ENCODE results near the gene SYCE3.

SYCE3 gene

GRCh38 chr22:50581950-50582492, 19.3 kb upstream of the SYCE3 start:
- Histone ChIP-seq H3K4me1 (ENCODE audit: control insufficient read depth, insufficient read depth, low read length, unreplicated experiment) (peaks cover 7% of the 10 kb centered on the region), H3K36me3 (ENCODE audit: insufficient read depth, low read length) (no peaks in the 10 kb centered on the region), H3K79me2 (ENCODE audit: control insufficient read depth, insufficient read depth, low read length, unreplicated experiment) (peaks cover 5% of the 10 kb centered on the region), H3K4me3 (ENCODE audit: low read depth, low read length) (peak overlapping the region; percentile 96), H2AFZ (ENCODE audit: low read length, unreplicated experiment) (peak overlapping the region; percentile 75), H3K27ac (ENCODE audit: low read depth, low read length) (peak overlapping the region; percentile 87; the same call in 1 of the 2 replicates), H3K27me3 (ENCODE audit: insufficient read depth, low read length) (no peaks in the 10 kb centered on the region)

GRCh38 chr22:50581031-50581949, 18.6 kb upstream of the SYCE3 start:
- Histone ChIP-seq H3K36me3 (ENCODE audit: insufficient read depth, low read length) (no peaks in the 10 kb centered on the region), H3K27ac (ENCODE audit: low read depth, low read length) (no peak overlapping the region), H2AFZ (ENCODE audit: low read length, unreplicated experiment) (no peak overlapping the region), H3K4me1 (ENCODE audit: control insufficient read depth, insufficient read depth, low read length, unreplicated experiment) (peaks cover 7% of the 10 kb centered on the region), H3K79me2 (ENCODE audit: control insufficient read depth, insufficient read depth, low read length, unreplicated experiment) (peaks cover 5% of the 10 kb centered on the region), H3K4me3 (ENCODE audit: low read depth, low read length) (peak overlapping the region; percentile 96), H3K27me3 (ENCODE audit: insufficient read depth, low read length) (no peaks in the 10 kb centered on the region)

GRCh38 chr22:50579752-50580151, 17.0 kb upstream of the SYCE3 start:
- Histone ChIP-seq H3K27ac (ENCODE audit: low read depth, low read length) (no peak overlapping the region), H3K4me3 (ENCODE audit: low read depth, low read length) (no peak overlapping the region), H3K27me3 (ENCODE audit: insufficient read depth, low read length) (no peaks in the 10 kb centered on the region), H3K4me1 (ENCODE audit: control insufficient read depth, insufficient read depth, low read length, unreplicated experiment) (peaks cover 7% of the 10 kb centered on the region), H2AFZ (ENCODE audit: low read length, unreplicated experiment) (no peak overlapping the region), H3K36me3 (ENCODE audit: insufficient read depth, low read length) (no peaks in the 10 kb centered on the region), H3K79me2 (ENCODE audit: control insufficient read depth, insufficient read depth, low read length, unreplicated experiment) (peaks cover 5% of the 10 kb centered on the region)

GRCh38 chr22:50578776-50579310, 16.1 kb upstream of the SYCE3 start:
- no peaks in the 10 kb centered on the region for H3K27me3 ChIP-seq (ENCODE audit: insufficient read depth, low read length)
- no peak overlapping the region for H2AFZ ChIP-seq (ENCODE audit: low read length, unreplicated experiment)
- peaks cover 5% of the 10 kb centered on the region for H3K79me2 ChIP-seq (ENCODE audit: control insufficient read depth, insufficient read depth, low read length, unreplicated experiment)
- H3K36me3 ChIP-seq (ENCODE audit: insufficient read depth, low read length), result no peaks in the 10 kb centered on the region
- H3K4me3 ChIP-seq (ENCODE audit: low read depth, low read length), result no peak overlapping the region
- H3K27ac ChIP-seq (ENCODE audit: low read depth, low read length), result no peak overlapping the region
- peaks cover 7% of the 10 kb centered on the region for H3K4me1 ChIP-seq (ENCODE audit: control insufficient read depth, insufficient read depth, low read length, unreplicated experiment)

- Histone ChIP-seq H2AFZ (ENCODE audit: low read length, unreplicated experiment) (no peak within 1 kb of the TSS), H3K27ac (ENCODE audit: low read depth, low read length) (no peak within 1 kb of the TSS), H3K4me3 (ENCODE audit: low read depth, low read length) (no peak within 1 kb of the TSS), H3K36me3 (ENCODE audit: insufficient read depth, low read length) (no peaks in the 10 kb centered on the region), H3K79me2 (ENCODE audit: control insufficient read depth, insufficient read depth, low read length, unreplicated experiment) (no peaks in the 10 kb centered on the region), H3K4me1 (ENCODE audit: control insufficient read depth, insufficient read depth, low read length, unreplicated experiment) (peaks cover 5% of the 10 kb centered on the region), H3K27me3 (ENCODE audit: insufficient read depth, low read length) (no peaks in the 10 kb centered on the region)
Observed at GRCh38 chr22:50577987-50578775, 15.5 kb upstream of the SYCE3 start, which contains the start of gene CPT1B. CPT1B (minus strand) TSS chr22:50578427; CDS start chr22:50577915, 512 bp downstream.

- no peaks in the 10 kb centered on the region for H3K36me3 ChIP-seq (ENCODE audit: insufficient read depth, low read length)
- H2AFZ ChIP-seq (ENCODE audit: low read length, unreplicated experiment), result no peak overlapping the region
- H3K27ac ChIP-seq (ENCODE audit: low read depth, low read length), result no peak overlapping the region
Observed at GRCh38 chr22:50577697-50577986, 14.9 kb upstream of the SYCE3 start.

GRCh38 chr22:50576806-50577696, 14.3 kb upstream of the SYCE3 start:
- H3K4me1 ChIP-seq (ENCODE audit: control insufficient read depth, insufficient read depth, low read length, unreplicated experiment), result peaks cover 5% of the 10 kb centered on the region
- H3K36me3 ChIP-seq (ENCODE audit: insufficient read depth, low read length), result no peaks in the 10 kb centered on the region
- no peaks in the 10 kb centered on the region for H3K27me3 ChIP-seq (ENCODE audit: insufficient read depth, low read length)
- no peak overlapping the region for H2AFZ ChIP-seq (ENCODE audit: low read length, unreplicated experiment)
- H3K4me3 ChIP-seq (ENCODE audit: low read depth, low read length), result no peak overlapping the region
- H3K27ac ChIP-seq (ENCODE audit: low read depth, low read length), result no peak overlapping the region
- H3K79me2 ChIP-seq (ENCODE audit: control insufficient read depth, insufficient read depth, low read length, unreplicated experiment), result no peaks in the 10 kb centered on the region

More at GRCh38 chr22:50577697-50577986, 14.9 kb upstream of the SYCE3 start:
- no peaks in the 10 kb centered on the region for H3K79me2 ChIP-seq (ENCODE audit: control insufficient read depth, insufficient read depth, low read length, unreplicated experiment)
- peaks cover 5% of the 10 kb centered on the region for H3K4me1 ChIP-seq (ENCODE audit: control insufficient read depth, insufficient read depth, low read length, unreplicated experiment)
- H3K4me3 ChIP-seq (ENCODE audit: low read depth, low read length), result no peak overlapping the region
- H3K27me3 ChIP-seq (ENCODE audit: insufficient read depth, low read length), result no peaks in the 10 kb centered on the region

- H2AFZ ChIP-seq (ENCODE audit: low read length, unreplicated experiment), result no peak overlapping the region
- H3K79me2 ChIP-seq (ENCODE audit: control insufficient read depth, insufficient read depth, low read length, unreplicated experiment), result no peaks in the 10 kb centered on the region
- H3K4me3 ChIP-seq (ENCODE audit: low read depth, low read length), result no peak overlapping the region
- peaks cover 5% of the 10 kb centered on the region for H3K4me1 ChIP-seq (ENCODE audit: control insufficient read depth, insufficient read depth, low read length, unreplicated experiment)
- no peak overlapping the region for H3K27ac ChIP-seq (ENCODE audit: low read depth, low read length)
- no peaks in the 10 kb centered on the region for H3K36me3 ChIP-seq (ENCODE audit: insufficient read depth, low read length)
- H3K27me3 ChIP-seq (ENCODE audit: insufficient read depth, low read length), result no peaks in the 10 kb centered on the region
Observed at GRCh38 chr22:50576070-50576469, 13.4 kb upstream of the SYCE3 start.

GRCh38 chr22:50575426-50575941, 12.8 kb upstream of the SYCE3 start:
- no peaks in the 10 kb centered on the region for H3K79me2 ChIP-seq (ENCODE audit: control insufficient read depth, insufficient read depth, low read length, unreplicated experiment)
- no peaks in the 10 kb centered on the region for H3K36me3 ChIP-seq (ENCODE audit: insufficient read depth, low read length)

More at GRCh38 chr22:50575426-50575941, 12.8 kb upstream of the SYCE3 start:
- no peaks in the 10 kb centered on the region for H3K27me3 ChIP-seq (ENCODE audit: insufficient read depth, low read length)
- H3K4me1 ChIP-seq (ENCODE audit: control insufficient read depth, insufficient read depth, low read length, unreplicated experiment), result peaks cover 5% of the 10 kb centered on the region
- H3K27ac ChIP-seq (ENCODE audit: low read depth, low read length), result no peak overlapping the region
- no peak overlapping the region for H2AFZ ChIP-seq (ENCODE audit: low read length, unreplicated experiment)
- no peak overlapping the region for H3K4me3 ChIP-seq (ENCODE audit: low read depth, low read length)

Data from ACC112 (cell line).